Measurements from ENCODE around the gene MTRFR. TPM values are rescaled to one million over a fixed set of nuclear protein-coding genes. Genes with fewer than 3 reads are reported as not detected.

Gene MTRFR
- total and polyA plus RNA-seq, 2 donors (not counting 3 experiments of a cell fraction or from before 2014, with no cell fraction given), result 9.1 to 14.4 TPM

- FAIRE-seq (no peak), DNase-seq (ENCODE audit: low read depth, low spot score) (no peak)
- Histone ChIP-seq H3K4me1 (ENCODE audit: control insufficient read depth, extremely low read depth, insufficient read depth, low read length) (no peaks in the 10 kb centered on the region), H3K4me3 (replicated peaks in 1 of 3; ENCODE audit: insufficient read depth in 1 of 3, low read depth in 1 of 3, low read length in 3 of 3) (no peak overlapping the region), H3K9ac (replicated peaks; ENCODE audit: extremely low read depth, insufficient read depth, low read length) (no peak overlapping the region), H3K9me1 (replicated peaks; ENCODE audit: control insufficient read depth, extremely low read depth, insufficient read depth, low read length) (no peaks in the 10 kb centered on the region), H3K9me3 (replicated peaks; ENCODE audit: control insufficient read depth, insufficient read depth, low read length) (no peaks in the 10 kb centered on the region), H2AFZ (ENCODE audit: low read depth, low read length) (no peak overlapping the region), H4K20me1 (replicated peaks; ENCODE audit: control insufficient read depth, extremely low read depth, insufficient read depth, low read length) (no peaks in the 10 kb centered on the region), H3K79me2 (ENCODE audit: control insufficient read depth, insufficient read depth, low read length) (peaks cover 20% of the 10 kb centered on the region), H3K27me3 (ENCODE audit: control insufficient read depth in 2 of 2, insufficient read depth in 2 of 2, low read length in 2 of 2) (no peaks in the 10 kb centered on the region), H3K36me3 (ENCODE audit: control insufficient read depth in 2 of 2, extremely low read depth in 1 of 2, insufficient read depth in 2 of 2, low read length in 2 of 2) (peaks cover 20 to 22% of the 10 kb centered on the region in 2 experiments), H3K4me2 (ENCODE audit: insufficient read depth, low read length) (no peak overlapping the region), H3K27ac (ENCODE audit: insufficient read depth, low read depth, low read length) (no peak overlapping the region)
- ChIA-PET POLR2A (interaction anchor here (0.7 kb wide), 1 partner anchor 10 kb away, joined by 3 read pairs; no protein-coding TSS in a partner anchor), CTCF (no interaction called here)
- intact Hi-C loops (cut with micrococcal nuclease) (no loop called here), dilution Hi-C loops (cut with MboI; ENCODE audit: extremely low pct_ligation_motif_present, low sequenced_read_pairs) (no loop called here)
- BruUV-seq (replicated peaks), result no TSS peak
- TF ChIP-seq JUN (IDR thresholded peaks at IDR 0.05; ENCODE audit: borderline replicate concordance, insufficient read depth, insufficient read length, low read depth), result no peak
- TF ChIP-seq FOS (IDR thresholded peaks at IDR 0.05; ENCODE audit: borderline replicate concordance, insufficient read depth, low read length), result no peak
- TF ChIP-seq POLR2A (IDR thresholded peaks at IDR 0.05; ENCODE audit: low read depth, low read length), result no peak
- no peak for TF ChIP-seq CTCF (IDR thresholded peaks at IDR 0.05; ENCODE audit: extremely low read depth in 1 of 2, insufficient read depth in 1 of 2, low read depth in 1 of 2, low read length in 2 of 2)
- TF ChIP-seq MYC (IDR thresholded peaks at IDR 0.05; ENCODE audit: low read depth, low read length), result no peak
- no peak for TF ChIP-seq EZH2 (IDR thresholded peaks at IDR 0.05; ENCODE audit: borderline replicate concordance, low read depth, low read length, severe bottlenecking)
- TF ChIP-seq POLR2AphosphoS5 (IDR thresholded peaks at IDR 0.05; ENCODE audit: insufficient read depth, low read depth, low read length), result no peak
- no peak for TF ChIP-seq MAX (IDR thresholded peaks at IDR 0.05; ENCODE audit: insufficient read depth, insufficient read length)
- TF ChIP-seq GATA2 (IDR thresholded peaks at IDR 0.05; ENCODE audit: insufficient read depth, insufficient read length, low read depth, low read length), result no peak
Observed at GRCh38 chr12:123254853-123255446, 21.7 kb downstream of the MTRFR start.
